BJ (cell line): Measurements from ENCODE around the gene C6orf89. TPM values are rescaled to one million over a fixed set of nuclear protein-coding genes. Genes with fewer than 3 reads are reported as not detected.

Experiments
- CTCF ChIA-PET: fragments of 350-600 bp; formaldehyde crosslinking; extraction: SDS; loops from one replicate; lab custom pipeline; 2021; ENCODE audit warnings: antibody characterized with exemption, inconsistent platforms; lab: Yijun Ruan, JAX
- POLR2A ChIA-PET: fragments of 300-600 bp; sonication (Branson Sonifier 250); formaldehyde crosslinking; extraction: SDS; loops from one replicate; lab custom pipeline; 2021; ENCODE audit warnings: antibody characterized with exemption; lab: Charles Lee
- DNase-seq: peaks from one replicate; pipeline ENCODE4 v3.0.0-alpha.2; 2011; ENCODE audit warnings: low read depth
- H3K27me3 ChIP-seq: 2 replicates; pipeline ENCODE4 v1.6.0; 2011; ENCODE audit warnings: low read length; ENCODE audit not compliant: control insufficient read depth, insufficient read depth
- H3K36me3 ChIP-seq: 2 replicates; pipeline ENCODE4 v1.5.1; 2011; ENCODE audit warnings: low read length; ENCODE audit not compliant: control insufficient read depth, insufficient read depth
- H3K4me3 ChIP-seq: 2 replicates; pipeline ENCODE4 v1.5.1; 2011; ENCODE audit warnings: low read depth, mild to moderate bottlenecking, control low read depth, low read length
- polyA plus RNA-seq: library from polyadenylated mRNA; depleted of rRNA; stranded (reverse); fragments of >200 nt; gene quantifications from 2 replicates; pipeline ENCODE4 v1.2.3, GENCODE V29; 2011
- TF ChIP-seq, protein P1 (sequence below): IDR thresholded peaks from 2 replicates; pipeline ENCODE4 v1.5.1; 2011; ENCODE audit warnings: low read depth, mild to moderate bottlenecking, control low read depth, inconsistent platforms, low read length, moderate library complexity; ENCODE audit not compliant: insufficient read depth

Gene C6orf89
- polyA plus RNA-seq, 1 experiment, result 66.0 TPM

DNA sequence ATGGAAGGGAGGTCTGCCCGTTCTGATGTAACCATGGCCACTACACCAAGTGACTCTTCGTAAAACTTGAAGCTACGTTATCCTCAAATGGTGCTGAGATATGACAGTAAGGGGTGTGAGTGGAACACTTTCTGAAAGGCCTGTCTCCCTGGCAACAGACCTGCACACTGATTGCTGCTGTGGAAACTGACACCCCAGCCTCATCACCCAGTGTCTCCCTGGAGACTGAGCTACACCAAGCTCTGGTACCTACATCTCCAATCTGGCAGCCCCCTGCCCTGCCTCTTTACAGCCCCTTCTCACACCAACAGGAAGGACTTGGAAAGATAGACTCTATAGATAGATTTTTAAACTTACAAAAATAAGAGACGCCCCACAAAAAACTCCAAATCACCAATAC lies 82.0 kb downstream of the C6orf89 start:
- H3K27me3 ChIP-seq, result no peaks in the 10 kb centered on the region
- POLR2A ChIA-PET, result no interaction called here
- peaks cover 43% of the 10 kb centered on the region for H3K36me3 ChIP-seq
- DNase-seq, result no peak
- no peak overlapping the region for H3K4me3 ChIP-seq
- CTCF ChIA-PET, result interaction anchor here (0.6 to 1.4 kb wide), 3 partner anchors 10 to 50 kb away, joined by 3 read pairs; no protein-coding TSS in a partner anchor
- TF ChIP-seq, protein P1, sequence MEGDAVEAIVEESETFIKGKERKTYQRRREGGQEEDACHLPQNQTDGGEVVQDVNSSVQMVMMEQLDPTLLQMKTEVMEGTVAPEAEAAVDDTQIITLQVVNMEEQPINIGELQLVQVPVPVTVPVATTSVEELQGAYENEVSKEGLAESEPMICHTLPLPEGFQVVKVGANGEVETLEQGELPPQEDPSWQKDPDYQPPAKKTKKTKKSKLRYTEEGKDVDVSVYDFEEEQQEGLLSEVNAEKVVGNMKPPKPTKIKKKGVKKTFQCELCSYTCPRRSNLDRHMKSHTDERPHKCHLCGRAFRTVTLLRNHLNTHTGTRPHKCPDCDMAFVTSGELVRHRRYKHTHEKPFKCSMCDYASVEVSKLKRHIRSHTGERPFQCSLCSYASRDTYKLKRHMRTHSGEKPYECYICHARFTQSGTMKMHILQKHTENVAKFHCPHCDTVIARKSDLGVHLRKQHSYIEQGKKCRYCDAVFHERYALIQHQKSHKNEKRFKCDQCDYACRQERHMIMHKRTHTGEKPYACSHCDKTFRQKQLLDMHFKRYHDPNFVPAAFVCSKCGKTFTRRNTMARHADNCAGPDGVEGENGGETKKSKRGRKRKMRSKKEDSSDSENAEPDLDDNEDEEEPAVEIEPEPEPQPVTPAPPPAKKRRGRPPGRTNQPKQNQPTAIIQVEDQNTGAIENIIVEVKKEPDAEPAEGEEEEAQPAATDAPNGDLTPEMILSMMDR, result no peak

DNA sequence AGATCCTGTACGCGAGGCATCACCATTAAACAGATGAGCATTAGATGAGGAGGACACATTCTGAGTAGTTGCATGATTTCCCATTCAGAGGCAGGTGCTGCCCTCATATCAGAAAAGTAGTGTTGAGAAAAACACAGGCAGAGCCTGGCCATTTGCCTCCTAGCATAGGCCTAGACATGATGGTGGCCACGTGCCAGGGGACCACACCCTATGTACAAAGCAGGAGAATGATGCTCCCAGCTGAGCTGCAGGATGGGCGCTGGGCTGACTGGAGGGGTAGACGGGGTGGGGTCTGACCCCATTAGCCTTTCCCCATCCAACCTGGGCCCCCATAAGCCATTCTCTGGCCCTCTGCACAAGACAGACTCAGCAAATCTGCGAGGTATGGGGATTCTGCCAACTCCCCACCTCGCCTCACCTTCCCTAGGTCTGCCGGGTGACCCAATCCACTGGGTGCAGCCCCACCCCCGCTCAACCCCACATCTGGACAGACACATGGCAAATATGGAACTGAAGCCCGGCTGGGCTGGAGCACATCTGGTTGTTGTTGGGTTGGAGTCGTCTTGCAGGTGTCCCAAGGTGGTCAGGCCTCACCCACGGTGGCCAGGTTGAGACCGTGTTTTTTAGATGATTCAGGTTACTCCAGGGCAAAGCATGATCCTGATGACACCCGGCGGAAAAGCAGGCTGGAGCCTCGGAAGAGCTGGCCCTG lies 82.7 kb downstream of the C6orf89 start:
- DNase-seq, result no peak
- POLR2A ChIA-PET, result no interaction called here
- H3K36me3 ChIP-seq, result peaks cover 43% of the 10 kb centered on the region
- H3K27me3 ChIP-seq, result no peaks in the 10 kb centered on the region
- H3K4me3 ChIP-seq, result no peak overlapping the region
- TF ChIP-seq, protein P1, result no peak
- CTCF ChIA-PET, result interaction anchor here (0.6 to 1.7 kb wide), 3 partner anchors 11 to 84 kb away, joined by 3 to 5 read pairs (median 4); no protein-coding TSS in a partner anchor

DNA sequence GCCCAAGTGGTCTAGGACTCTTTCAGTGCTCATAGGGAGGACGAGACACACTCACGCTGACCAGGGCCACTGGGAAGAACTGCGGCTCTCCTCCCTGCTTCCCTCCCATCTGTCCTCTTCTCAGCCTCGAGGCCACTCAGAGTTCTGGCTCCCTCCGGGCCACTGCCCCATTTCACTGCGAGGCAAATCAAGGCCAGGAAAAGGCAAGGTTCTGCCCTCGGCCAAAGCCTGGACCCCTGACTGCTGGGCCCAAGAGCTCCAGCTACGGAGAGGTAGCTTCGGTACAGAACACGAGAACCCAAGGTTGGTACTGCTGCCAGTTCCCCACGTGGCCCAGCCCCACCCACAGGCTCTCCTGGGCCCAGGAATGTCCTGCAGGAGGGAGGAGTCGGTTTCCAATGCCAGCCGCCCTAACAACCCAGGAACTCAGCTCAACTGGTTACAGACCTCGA lies 83.5 kb downstream of the C6orf89 start:
- TF ChIP-seq, protein P1, result no peak
- CTCF ChIA-PET, result interaction anchor here (1.7 kb wide), 2 partner anchors 10 to 84 kb away, joined by 4 to 5 read pairs; no protein-coding TSS in a partner anchor
- H3K36me3 ChIP-seq, result peaks cover 43% of the 10 kb centered on the region

DNA sequence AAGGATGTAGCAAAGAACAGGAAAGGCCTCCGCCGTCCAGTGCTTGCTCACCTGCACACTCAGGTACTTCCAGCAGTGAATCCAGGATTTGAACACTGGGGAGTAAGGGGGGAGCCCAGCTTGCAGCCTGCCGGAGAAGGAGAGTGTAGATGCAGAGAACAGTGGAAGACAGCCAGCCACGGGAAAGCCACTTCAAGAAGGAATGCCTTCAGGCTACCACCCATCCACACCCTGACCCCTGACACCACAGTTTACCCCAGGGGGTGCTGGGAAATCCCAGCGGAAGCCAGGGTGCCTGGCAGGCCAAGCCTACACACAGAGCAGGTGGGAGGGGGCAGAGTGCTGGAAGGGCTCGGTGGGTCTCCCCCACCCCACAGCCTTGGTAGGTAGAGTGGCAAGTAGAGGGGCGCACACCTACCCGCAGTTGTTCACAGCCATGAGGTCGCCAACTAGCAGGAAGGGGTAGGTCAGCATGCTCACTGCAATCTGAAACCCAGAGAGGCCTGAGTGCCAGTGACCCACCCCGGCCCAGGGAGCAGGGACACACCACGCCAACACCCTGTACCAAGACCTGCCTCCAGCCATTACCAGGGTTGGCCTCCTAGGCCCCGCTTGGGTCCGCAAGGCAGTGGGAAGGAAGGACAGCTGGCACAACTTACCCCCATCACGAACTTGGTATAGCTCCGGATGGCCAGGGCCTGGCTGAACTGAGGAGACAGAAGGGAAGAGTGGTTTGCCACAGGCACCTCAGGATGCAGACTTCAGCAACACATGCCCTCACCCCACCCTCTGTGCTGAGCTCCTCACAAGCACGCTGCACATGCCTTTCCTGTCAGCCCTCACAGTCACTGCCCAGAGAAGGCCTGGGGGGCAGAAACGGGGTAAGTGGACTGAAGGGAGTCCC lies 84.5 kb downstream of the C6orf89 start:
- POLR2A ChIA-PET, result no interaction called here
- TF ChIP-seq, protein P1, result no peak
- H3K4me3 ChIP-seq, result no peak overlapping the region
- peaks cover 46% of the 10 kb centered on the region for H3K36me3 ChIP-seq
- H3K27me3 ChIP-seq, result no peaks in the 10 kb centered on the region
- CTCF ChIA-PET, result interaction anchor here (0.9 to 1.7 kb wide), 3 partner anchors 9 to 85 kb away, joined by 3 to 5 read pairs (median 4); no protein-coding TSS in a partner anchor
- no peak for DNase-seq

More for the DNA sequence above, 83.5 kb downstream of the C6orf89 start:
- Histone ChIP-seq H3K27me3 (no peaks in the 10 kb centered on the region), H3K4me3 (no peak overlapping the region)
- POLR2A ChIA-PET, result no interaction called here
- DNase-seq, result no peak
